HTERT RPE-1 (cell line): ENCODE results near the gene WWP2.
"Not testable (repeated sequence)": the region's sequence is repeated elsewhere in the genome, so short reads cannot be mapped to it uniquely, and the experiment has no call there.

Experiments
- in situ Hi-C: fragments of 300-500 bp; cut with MboI; formaldehyde crosslinking; loops from 4 replicates; pipeline ENCODE4 v1.14.3; 2020; ENCODE audit warnings: low sequenced_read_pairs

WWP2 gene

DNA sequence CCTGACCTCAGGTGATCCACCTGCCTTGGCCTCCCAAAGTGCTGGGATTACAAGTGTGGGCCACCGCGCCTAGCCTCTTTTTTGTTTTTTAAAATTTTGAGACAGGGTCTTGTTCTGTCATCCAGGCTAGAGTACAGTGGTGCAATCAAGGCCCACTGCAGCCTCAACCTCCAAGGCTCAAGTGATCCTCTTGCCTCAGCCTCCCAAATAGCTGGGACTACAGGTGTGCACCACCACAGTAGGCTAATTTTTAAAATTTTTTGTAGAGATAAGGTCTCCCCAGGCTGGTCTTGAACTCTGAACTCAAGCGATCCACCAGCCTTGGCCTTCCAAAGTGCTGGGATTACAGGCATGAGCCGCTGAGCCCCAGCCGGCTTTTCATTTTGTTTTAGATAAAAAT is 92.6 kb downstream of the WWP2 start:
- in situ Hi-C loops = not testable (repeated sequence)

- in situ Hi-C loops = no loop called here
Measured at GRCh38 chr16:69855592-69855991, 93.5 kb downstream of the WWP2 start.

DNA sequence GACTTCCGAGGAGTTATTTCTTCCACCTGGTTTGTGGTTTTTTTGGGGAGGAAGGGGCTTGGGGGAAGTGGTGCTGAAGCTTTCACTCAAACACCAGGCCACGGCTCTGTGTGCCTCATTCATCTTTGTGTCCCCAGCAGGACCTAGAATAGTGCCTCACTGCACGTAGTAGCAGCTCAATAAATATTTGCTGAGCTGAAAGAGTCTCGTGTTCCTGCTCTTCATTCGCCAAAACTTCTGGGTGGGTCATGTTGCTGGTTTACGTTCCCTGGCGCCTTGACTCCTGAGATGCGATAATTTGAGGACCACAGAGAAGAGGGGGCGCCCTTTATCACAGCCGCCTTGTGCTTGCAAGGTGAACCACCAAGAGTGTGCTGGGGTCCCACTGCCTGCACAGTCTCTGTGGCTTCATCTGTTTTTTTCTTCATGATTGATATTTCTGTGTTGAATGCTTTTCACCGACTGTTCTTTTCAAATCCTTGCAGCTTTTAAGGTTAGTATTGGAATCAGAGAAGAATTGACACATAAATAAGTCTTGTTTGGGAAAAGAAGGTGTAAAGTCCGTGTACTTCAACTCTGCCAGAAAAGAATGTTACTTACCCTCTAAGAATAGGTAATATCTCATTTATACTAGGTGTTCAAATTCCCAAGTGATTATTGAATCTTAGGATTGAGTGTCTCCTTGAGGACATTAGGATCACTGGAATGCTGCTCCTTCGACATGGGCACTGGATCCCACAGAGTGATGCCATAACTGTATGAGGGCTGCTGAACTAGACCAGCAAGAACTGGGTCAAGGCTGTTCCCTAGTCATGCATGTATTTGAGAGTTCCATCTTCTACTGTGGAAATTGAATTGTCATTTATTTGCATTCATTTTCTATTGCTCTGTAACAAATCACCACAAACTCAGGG is 96.3 kb downstream of the WWP2 start:
- in situ Hi-C loops = no loop called here

DNA sequence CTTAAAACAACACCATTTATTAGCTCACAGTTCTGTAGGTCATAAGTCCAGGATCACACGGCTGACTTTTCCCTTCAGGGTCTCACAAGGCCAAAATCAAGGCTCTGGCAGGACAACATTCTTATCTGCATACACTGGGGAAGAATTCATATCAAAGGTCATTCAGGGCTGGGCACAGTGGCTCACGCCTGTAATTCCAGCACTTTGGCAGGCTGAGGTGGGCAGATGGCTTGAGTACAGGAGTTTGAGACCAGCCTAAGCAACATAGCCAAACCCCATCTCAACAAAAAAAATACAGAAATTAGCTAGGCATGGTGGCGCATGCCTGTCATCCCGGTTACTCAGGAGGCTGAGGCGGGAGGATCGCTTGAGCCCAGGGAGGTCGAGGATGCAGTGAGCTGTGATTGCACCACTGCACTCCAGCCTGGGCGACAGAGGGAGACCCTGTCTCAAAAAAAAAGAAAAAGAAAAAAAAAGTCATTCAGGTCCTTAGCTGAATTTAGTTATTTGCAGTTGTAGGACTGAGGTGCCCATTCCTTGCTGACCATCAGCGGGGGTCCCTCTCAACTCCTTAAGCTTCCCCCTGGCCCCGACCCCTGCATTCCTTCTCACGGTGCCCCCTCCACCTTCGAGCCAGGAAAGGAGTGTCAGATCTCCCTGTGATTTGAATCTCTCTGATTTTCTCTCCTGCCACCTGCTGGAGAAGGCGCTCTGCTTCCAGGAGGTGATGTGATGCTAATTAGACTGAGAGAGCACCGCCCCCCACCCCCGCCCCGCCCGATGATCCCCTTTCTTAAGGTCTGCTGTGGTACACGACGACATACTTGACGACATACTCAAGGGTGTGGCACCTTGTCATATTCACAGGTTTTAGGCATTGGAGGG is 97.2 kb downstream of the WWP2 start:
- in situ Hi-C loops = no loop called here

DNA sequence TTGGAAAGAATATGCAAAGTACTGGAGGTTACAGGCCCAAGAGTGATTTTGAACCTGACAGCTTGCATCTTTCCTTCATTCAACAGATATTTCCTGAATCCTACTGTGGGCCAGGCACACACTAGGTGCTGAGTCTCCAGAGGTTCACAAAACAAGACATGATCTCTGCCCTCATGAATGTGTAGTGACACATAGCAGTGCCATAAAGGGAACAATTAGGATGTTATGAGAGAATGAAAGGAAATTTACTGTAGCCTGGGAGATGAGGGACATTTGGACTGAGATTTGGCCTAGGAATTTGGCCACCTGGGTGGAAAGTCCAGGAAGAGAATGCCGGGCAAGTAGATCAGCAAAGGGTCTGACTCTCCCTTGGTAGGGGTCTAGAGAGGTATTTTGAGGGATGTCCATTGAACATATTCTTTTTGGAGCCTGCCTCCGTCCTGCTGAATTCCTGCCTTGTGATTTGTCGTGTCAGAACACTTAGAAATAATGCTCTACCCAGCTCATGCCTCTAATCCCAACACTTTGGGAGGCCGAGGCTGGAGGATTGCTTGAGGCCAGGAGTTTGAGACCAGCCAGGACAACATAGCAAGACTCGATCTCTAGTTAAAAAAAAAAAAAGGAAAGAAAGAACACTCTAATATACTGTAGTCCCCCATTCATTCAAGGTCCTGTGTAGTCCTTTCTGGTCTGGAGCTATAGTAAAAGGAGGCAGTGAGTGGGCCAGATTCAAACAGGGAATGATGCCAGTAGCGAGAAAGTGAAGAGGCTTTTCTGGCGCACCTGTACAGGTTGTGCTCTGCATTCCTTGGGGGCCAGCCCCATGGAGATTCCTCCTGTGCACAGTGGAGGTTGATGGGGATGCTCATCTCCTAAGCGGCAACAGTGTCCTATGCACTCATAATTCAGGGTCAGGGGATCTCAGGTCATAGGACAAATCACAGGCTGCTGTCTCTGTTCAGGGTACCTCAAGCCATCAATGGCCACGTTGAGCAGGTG is 98.4 kb downstream of the WWP2 start:
- in situ Hi-C loops = no loop called here

GRCh38 chr16:69861292-69862030 is 99.3 kb downstream of the WWP2 start:
- in situ Hi-C loops = no loop called here

- in situ Hi-C loops = no loop called here
Measured at GRCh38 chr16:69863401-69864281, 101.5 kb downstream of the WWP2 start.

DNA sequence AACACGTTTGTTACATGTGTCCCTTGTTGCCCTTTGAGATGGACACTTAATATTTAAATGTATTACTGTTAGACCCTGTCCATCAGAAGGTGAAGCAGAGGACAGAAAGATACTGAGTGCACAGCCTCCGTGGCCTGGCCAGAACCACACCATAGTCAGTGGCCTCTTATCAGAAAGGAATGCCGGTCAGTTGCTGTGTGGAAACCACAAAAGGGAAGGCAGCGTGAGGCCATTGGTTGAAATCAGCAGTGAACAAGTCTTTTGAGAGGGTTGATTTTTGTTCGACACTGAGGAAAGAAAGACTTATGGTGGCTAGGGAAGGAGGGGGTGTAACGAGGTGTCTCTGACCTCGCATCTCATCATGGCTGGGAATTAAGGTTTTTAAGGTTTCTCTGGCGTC is 103.6 kb downstream of the WWP2 start:
- in situ Hi-C loops = no loop called here

DNA sequence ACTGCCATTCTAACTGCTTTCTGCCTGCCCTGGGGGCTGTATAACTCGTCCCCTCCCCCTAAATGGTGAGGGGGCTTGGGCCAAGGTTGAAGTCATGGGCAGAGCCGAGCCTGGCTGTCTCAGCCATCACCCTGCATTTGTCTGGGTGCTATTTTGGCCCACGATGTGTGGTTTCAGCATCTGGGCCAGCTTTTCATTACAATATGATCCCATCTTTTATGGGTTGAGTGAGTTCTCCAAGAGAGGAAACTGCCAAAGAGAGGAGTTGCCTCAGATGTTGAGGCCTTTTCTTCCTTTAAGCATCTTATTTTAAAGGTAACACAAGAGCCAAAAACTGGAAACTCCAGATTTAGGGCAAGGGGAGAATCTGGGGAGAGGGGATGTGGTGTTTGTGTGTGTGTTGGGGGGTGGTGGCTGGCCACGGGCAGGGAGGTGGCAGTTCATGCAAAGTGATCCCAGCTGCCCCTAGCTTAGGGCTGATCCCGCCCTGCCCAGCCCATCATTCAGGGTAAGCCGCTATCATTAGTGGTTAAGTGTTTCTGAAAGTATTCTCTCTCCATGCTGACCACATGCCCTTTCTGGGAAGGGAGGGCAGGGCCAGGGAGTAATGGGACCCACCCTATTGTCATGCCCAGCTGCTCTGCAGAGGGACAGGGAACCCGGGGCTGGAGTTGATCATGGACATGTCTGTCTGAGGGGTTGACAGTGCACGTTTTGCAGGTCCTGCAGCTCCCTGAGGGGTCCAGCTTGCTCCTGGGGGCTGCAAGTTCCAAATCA is 105.8 kb downstream of the WWP2 start:
- in situ Hi-C loops = no loop called here

DNA sequence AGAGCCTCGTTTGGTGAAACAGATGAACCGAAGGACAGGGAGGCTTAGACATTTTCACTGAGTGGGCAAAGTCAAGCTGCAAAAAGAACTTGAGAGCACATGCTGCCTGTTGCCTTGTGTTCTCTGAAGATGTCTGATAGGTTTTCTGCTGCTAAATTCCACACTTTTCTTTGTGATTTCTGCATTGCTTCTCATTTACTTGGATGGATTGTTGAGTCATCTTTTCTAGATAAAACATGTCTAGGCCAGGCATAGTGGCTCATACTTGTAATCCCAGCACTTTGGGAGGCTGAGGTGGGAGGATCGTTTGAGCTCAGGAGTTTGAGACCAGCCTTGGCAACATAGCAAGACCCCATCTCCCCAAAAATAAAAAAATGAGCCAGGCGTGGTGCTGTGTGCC is 108.6 kb downstream of the WWP2 start:
- in situ Hi-C loops = no loop called here

- in situ Hi-C loops = no loop called here
Measured at GRCh38 chr16:69871708-69872107, 109.6 kb downstream of the WWP2 start.

DNA sequence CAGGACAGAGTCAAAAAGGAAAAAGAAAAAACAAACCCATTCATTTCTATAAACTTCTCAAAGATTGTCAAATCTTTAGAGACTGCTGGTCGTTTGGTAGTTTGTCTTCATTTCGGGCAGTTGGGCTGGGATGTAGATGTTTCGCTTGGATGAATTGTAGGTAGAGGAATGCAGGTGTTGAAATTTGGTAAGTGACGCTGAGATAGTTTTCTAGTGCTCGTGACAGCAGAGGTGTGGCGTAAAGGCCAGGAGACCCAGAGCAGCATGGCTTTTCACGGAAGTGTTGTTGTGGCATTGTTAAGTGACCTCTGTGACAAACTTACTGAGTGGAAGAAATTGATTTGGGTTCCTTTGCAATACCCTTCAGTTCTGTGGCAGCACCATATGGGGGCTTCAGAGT is 110.8 kb downstream of the WWP2 start:
- in situ Hi-C loops = no loop called here

- in situ Hi-C loops = no loop called here
Measured at GRCh38 chr16:69873783-69874182, 111.7 kb downstream of the WWP2 start.

GRCh38 chr16:69874271-69874670 is 112.1 kb downstream of the WWP2 start:
- in situ Hi-C loops = no loop called here

GRCh38 chr16:69880640-69881133 is 118.6 kb downstream of the WWP2 start:
- in situ Hi-C loops = no loop called here

DNA sequence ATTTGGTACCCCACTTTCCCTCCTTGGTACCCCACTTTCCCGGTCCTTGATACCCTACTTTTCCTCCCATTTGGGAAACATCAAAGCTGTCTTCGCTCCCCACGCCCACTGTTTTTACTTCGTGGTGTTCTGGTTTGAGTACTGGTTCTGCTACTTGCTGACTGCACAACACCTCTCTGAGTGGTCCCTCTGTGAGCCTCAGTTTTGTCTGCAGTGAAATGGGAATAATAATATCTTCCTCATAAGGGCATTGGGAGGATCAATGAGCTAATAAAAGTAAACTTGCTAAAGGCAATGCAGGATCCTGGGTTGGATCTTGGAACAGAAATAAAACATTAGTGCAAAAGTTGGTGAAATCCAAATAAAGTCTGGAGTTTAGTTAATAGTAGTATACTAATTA is 119.0 kb downstream of the WWP2 start:
- in situ Hi-C loops = no loop called here

DNA sequence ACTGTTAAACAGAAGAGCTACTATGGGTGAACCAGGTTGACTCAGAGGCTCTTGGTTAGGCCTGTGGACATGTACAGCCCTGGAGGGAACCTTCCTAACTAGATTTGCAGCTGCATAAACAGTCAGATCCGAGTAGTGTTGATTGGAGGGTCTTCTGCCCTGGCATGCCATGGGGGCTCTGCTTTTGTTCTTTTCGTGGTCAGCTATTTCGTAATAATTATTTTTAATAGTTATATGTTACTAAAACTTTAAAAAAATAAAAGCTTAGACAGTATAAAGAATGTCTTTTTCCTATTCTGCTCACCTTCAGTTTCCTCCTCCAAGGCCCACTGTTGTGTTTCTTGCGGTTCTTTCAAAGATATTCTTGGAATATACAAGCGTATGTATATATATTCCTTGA is 121.6 kb downstream of the WWP2 start:
- in situ Hi-C loops = no loop called here

- in situ Hi-C loops = no loop called here
Measured at GRCh38 chr16:69885722-69886121, 123.6 kb downstream of the WWP2 start.
